Measurements from ENCODE around the gene EMC8. TPM values are rescaled to one million over a fixed set of nuclear protein-coding genes. Genes with fewer than 3 reads are reported as not detected.

Gene EMC8
- total RNA-seq, 1 experiment from 2014 or later = 73.0 TPM

DNA sequence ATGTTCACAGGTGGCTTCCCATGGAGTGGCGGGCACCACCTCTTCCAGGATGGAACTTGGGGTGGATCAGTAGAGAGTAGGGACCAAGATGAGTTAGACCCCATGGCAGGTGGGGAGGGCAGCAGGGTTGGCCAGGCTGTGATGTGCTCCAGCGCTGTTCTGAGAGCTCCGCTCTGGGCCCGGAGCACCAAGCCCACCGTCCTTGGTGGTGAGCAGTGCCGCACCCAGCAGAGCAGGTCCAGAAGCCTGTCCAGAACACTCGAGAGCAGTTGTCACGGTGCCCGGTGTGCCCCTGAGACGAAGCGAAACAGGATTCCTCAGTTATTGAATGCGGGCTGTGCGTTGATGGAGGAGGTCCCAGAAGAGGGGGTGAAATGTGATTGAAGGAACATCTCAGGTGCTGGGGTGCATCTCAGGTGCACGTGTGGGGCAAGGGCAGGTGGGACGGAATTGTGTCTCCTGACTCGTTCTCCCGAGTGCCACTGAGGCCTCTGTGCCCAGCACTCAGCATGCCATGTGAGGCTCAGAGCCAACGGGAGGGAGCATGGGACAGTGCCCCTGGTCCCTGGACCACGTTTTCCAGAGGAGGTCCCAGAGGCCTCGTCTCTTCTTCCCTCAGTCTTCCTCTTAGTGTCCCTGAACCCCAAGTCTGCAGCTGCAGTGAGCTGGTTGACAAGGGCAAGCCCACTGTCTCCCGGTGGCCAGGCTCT, 39.7 kb upstream of the EMC8 start:
- no peaks in the 10 kb centered on the region for H3K4me1 ChIP-seq (ENCODE audit: control insufficient read depth in 1 of 2, insufficient read depth in 2 of 2, low read length in 2 of 2)
- DNase-seq (ENCODE audit: low read depth, low spot score) (no peak), ATAC-seq (no peak)
- H4K20me1 ChIP-seq (ENCODE audit: insufficient read depth) = no peaks in the 10 kb centered on the region
- TF ChIP-seq YY1 (IDR thresholded peaks at IDR 0.05; ENCODE audit: extremely low read depth, insufficient replicate concordance, low read depth, low read length) (no peak), EZH2 (IDR thresholded peaks at IDR 0.05) (no peak), SP1 (IDR thresholded peaks at IDR 0.05; ENCODE audit: low read depth) (no peak), POLR2A (IDR thresholded peaks at IDR 0.05; ENCODE audit: borderline replicate concordance, extremely low read depth, insufficient read depth, insufficient read length) (no peak), TCF7L2 (IDR thresholded peaks at IDR 0.05; ENCODE audit: borderline replicate concordance, extremely low read depth, insufficient read depth, insufficient read length) (no peak), EZH2phosphoT487 (IDR thresholded peaks at IDR 0.05; ENCODE audit: borderline replicate concordance) (no peak), JUND (IDR thresholded peaks at IDR 0.05) (no peak), EGR1 (IDR thresholded peaks at IDR 0.05; ENCODE audit: low read depth) (no peak), SRF (IDR thresholded peaks at IDR 0.05; ENCODE audit: low read depth) (no peak), FOSL1 (IDR thresholded peaks at IDR 0.05; ENCODE audit: low read depth) (no peak), ELF1 (IDR thresholded peaks at IDR 0.05; ENCODE audit: borderline replicate concordance, low read depth) (no peak)
- TF ChIP-seq, protein P1, sequence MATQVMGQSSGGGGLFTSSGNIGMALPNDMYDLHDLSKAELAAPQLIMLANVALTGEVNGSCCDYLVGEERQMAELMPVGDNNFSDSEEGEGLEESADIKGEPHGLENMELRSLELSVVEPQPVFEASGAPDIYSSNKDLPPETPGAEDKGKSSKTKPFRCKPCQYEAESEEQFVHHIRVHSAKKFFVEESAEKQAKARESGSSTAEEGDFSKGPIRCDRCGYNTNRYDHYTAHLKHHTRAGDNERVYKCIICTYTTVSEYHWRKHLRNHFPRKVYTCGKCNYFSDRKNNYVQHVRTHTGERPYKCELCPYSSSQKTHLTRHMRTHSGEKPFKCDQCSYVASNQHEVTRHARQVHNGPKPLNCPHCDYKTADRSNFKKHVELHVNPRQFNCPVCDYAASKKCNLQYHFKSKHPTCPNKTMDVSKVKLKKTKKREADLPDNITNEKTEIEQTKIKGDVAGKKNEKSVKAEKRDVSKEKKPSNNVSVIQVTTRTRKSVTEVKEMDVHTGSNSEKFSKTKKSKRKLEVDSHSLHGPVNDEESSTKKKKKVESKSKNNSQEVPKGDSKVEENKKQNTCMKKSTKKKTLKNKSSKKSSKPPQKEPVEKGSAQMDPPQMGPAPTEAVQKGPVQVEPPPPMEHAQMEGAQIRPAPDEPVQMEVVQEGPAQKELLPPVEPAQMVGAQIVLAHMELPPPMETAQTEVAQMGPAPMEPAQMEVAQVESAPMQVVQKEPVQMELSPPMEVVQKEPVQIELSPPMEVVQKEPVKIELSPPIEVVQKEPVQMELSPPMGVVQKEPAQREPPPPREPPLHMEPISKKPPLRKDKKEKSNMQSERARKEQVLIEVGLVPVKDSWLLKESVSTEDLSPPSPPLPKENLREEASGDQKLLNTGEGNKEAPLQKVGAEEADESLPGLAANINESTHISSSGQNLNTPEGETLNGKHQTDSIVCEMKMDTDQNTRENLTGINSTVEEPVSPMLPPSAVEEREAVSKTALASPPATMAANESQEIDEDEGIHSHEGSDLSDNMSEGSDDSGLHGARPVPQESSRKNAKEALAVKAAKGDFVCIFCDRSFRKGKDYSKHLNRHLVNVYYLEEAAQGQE (IDR thresholded peaks at IDR 0.05; ENCODE audit: low read depth) = no peak
- TF ChIP-seq, protein P2, sequence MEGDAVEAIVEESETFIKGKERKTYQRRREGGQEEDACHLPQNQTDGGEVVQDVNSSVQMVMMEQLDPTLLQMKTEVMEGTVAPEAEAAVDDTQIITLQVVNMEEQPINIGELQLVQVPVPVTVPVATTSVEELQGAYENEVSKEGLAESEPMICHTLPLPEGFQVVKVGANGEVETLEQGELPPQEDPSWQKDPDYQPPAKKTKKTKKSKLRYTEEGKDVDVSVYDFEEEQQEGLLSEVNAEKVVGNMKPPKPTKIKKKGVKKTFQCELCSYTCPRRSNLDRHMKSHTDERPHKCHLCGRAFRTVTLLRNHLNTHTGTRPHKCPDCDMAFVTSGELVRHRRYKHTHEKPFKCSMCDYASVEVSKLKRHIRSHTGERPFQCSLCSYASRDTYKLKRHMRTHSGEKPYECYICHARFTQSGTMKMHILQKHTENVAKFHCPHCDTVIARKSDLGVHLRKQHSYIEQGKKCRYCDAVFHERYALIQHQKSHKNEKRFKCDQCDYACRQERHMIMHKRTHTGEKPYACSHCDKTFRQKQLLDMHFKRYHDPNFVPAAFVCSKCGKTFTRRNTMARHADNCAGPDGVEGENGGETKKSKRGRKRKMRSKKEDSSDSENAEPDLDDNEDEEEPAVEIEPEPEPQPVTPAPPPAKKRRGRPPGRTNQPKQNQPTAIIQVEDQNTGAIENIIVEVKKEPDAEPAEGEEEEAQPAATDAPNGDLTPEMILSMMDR (IDR thresholded peaks at IDR 0.05 in 2 of 3, conservative IDR thresholded peaks at IDR 0.05 in 1 of 3; ENCODE audit: borderline replicate concordance in 1 of 3, insufficient read depth in 1 of 3, low read depth in 2 of 3, low read length in 2 of 3) = no peak
- TF ChIP-seq, protein P3, sequence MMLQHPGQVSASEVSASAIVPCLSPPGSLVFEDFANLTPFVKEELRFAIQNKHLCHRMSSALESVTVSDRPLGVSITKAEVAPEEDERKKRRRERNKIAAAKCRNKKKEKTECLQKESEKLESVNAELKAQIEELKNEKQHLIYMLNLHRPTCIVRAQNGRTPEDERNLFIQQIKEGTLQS (IDR thresholded peaks at IDR 0.05) = no peak
- ChIA-PET CTCF (no interaction called here), POLR2A (no interaction called here), RAD21 (ENCODE audit: low non-redundant PET in 1 of 2, low total read pairs in 2 of 2, uncharacterized antibody in 2 of 2, unreplicated experiment in 2 of 2) (no interaction called here)
- intact Hi-C loops (cut with micrococcal nuclease) = no loop called here
- BruUV-seq (replicated peaks) = no TSS peak
- H3K9me2 ChIP-seq (ENCODE audit: insufficient read depth) = no peaks in the 10 kb centered on the region
- H3K36me3 ChIP-seq (ENCODE audit: control insufficient read depth in 1 of 2, insufficient read depth in 2 of 2, low read length in 2 of 2) = no peaks in the 10 kb centered on the region
- no peak overlapping the region for H3K27ac ChIP-seq (ENCODE audit: low read depth, low read length)
- no peak overlapping the region for H2AFZ ChIP-seq (ENCODE audit: low read depth, low read length, poor library complexity, severe bottlenecking)
- H3K9ac ChIP-seq (ENCODE audit: low read length) = no peak overlapping the region
- no peak overlapping the region for H3K4me2 ChIP-seq (ENCODE audit: low read length)
- H3K79me2 ChIP-seq (ENCODE audit: insufficient read depth, low read length) = no peaks in the 10 kb centered on the region
- peaks cover 32% of the 10 kb centered on the region for H3K27me3 ChIP-seq (ENCODE audit: insufficient read depth, low read length)
- no peak overlapping the region for H3K4me3 ChIP-seq (replicated peaks in 1 of 2; ENCODE audit: low read depth in 1 of 2, low read length in 2 of 2)
- H3K9me3 ChIP-seq (ENCODE audit: control insufficient read depth in 1 of 2, insufficient read depth in 1 of 2, low read depth in 1 of 2, low read length in 2 of 2) = no peaks in the 10 kb centered on the region
